ENCODE measurements around the gene HUS1B.
"Not testable (repeated sequence)": the region's sequence is repeated elsewhere in the genome, so short reads cannot be mapped to it uniquely, and the experiment has no call there.

Gene HUS1B

GRCh38 chr6:677919-678318, 21.0 kb upstream of the HUS1B start:
- DNase-seq = no peak

DNA sequence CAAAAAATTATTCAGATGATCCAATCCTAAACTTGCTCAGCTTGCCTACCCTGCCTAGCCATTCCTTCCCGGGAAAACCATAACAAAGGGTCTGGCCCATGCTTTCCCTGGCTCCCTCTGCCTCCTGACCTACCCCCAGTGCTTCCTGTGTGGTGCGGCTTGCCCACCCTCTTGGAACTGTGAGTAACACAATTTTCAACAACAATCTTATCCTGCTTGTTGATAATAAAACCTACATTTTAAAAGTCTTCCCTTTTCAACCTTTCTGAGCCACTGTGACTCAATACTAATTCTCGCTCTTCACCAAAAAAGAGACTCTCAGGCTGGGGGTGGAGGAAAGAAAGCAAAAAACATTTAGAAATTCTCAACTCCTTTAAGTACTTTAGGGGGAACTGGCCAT, 18.1 kb upstream of the HUS1B start:
- no peak for DNase-seq

DNA sequence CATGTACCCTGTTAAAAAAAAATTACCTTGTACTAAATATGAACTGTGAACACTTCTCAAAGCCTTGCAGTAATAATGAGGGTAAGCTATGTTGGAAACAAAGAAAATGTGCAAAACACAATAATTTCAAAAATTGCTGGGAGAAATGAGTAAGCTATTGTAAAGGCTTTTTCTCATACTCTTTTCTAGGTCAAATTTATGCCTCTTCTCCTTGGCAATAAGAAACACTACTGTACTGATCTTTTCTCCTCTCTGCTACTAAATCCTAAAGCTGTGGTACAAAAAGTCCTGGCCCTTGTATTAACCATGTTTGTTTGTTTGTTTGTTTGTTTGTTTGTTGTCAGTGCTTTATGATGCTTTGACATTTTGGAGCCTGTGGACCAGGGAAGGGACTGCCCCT, 17.5 kb upstream of the HUS1B start:
- no peak for DNase-seq

DNA sequence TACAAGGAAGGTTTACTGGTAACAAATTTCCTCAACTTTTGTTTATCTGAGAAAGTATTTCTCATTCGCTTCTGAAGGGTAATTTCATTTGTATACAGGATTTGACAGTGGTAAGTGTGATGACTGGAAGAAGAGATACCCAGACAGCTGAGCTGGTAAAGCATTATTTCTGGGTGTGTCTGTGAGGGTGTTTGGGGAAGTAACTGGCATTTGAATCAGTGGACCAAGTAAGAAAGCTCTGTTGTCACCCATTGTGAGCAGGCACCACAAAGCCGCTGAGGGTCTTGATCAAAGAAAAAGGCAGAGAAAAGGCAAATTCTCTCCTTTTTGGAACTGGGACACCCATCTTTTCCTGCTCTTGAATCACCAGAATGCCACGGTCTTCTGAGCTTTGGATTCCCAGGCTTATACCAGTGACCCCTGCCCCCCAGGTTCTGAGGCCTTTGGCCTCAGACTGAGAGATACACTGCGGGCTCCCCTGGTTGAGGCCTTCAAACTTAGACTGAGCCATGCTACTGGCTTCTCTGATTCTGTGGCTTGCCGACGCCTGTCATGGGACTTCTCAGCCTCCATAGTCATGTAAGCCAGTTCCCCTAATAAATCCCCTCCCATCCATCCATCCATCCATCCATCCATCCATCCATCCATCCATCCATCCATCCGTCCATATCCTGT, 10.5 kb upstream of the HUS1B start:
- no peak for DNase-seq

GRCh38 chr6:665403-666267, 8.7 kb upstream of the HUS1B start:
- no peak for DNase-seq

DNA sequence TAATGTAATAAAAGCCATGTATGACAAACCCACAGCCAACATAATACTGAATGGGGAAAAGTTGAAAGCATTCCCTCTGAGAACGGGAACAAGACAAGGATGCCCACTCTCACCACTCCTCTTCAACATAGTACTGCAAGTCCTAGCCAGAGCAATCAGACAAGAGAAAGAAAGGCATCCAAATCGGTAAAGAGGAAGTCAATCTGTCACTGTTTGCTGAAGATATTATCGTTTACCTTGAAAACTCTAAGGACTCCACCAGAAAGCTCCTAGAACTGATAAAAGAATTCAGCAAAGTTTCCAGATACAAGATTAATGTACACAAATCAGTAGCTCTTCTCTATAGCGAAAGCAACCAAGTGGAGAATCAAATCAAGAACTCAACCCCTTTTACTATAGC, 6.9 kb upstream of the HUS1B start:
- DNase-seq = not testable (repeated sequence)

GRCh38 chr6:659716-660581, 3.0 kb upstream of the HUS1B start:
- no peak for DNase-seq

- no peak for DNase-seq
Observed at GRCh38 chr6:658244-658643, 1.3 kb upstream of the HUS1B start.

DNA sequence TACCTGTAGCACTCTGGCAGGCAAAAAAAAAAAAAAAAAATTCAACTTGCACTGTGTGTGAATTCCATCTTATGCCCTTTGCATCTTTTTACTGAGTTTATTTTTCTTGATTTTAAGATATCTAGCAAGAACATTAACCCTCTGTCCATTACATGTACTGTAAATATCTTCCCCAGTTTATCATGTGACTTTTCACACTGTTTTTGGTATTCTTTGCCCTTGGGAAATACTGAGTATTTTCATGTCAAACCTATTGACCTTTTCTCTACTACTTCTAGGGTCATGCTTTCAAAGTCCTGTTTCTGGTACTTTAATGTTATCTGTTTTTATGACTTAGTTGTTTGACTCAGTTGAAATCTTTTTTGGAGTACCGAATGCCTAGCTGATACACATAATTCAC, 843 bp upstream of the HUS1B start:
- no peak for DNase-seq

GRCh38 chr6:654136-654535, 2.8 kb downstream of the HUS1B start:
- no peak for DNase-seq

GRCh38 chr6:652865-653264, 4.0 kb downstream of the HUS1B start:
- DNase-seq = no peak

GRCh38 chr6:650098-650497, 6.8 kb downstream of the HUS1B start:
- no peak for DNase-seq

DNA sequence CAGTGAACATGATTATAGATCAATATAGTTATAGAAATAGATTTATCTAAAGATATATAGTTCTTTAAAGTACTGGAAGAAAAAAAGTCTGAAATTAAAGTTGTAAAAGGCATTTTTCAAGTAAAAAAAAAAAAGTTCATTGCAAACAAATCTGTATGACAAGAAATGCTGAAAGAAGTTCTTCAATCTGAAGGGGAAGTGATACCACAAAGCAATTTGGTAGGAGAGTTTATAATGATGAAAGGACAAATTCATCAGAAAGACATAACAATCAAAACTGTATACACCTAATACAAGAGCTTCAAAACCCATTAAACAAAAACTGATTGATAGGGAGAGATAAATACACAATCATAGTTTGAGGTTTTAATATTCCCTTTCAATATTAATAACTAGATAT, 14.1 kb downstream of the HUS1B start:
- DNase-seq = no peak

GRCh38 chr6:641225-641985, 15.5 kb downstream of the HUS1B start:
- DNase-seq = no peak

- no peak for DNase-seq
Observed at GRCh38 chr6:636488-636887, 20.4 kb downstream of the HUS1B start.

- DNase-seq = no peak
Observed at GRCh38 chr6:635233-635632, 21.7 kb downstream of the HUS1B start.

DNA sequence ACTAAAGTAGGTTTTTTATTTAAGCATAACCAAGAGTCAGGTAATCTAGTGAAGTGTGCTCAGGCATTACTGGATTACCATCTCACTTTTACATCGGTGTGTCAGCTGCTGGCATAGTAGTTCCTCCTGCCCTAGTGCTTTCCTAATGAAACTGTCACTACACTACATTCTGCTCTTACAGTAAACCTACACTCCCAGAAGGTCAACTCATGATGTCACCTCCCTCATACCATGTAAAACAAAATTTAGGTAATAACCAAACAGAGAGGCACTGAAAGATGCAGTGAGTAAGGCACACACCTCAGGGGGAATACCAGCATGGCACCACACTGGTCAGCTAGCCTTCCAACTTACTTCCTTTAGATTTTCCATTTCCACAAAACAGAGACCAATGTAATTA, 23.3 kb downstream of the HUS1B start:
- DNase-seq = no peak

GRCh38 chr6:628766-629165, 28.1 kb downstream of the HUS1B start:
- DNase-seq = no peak

DNA sequence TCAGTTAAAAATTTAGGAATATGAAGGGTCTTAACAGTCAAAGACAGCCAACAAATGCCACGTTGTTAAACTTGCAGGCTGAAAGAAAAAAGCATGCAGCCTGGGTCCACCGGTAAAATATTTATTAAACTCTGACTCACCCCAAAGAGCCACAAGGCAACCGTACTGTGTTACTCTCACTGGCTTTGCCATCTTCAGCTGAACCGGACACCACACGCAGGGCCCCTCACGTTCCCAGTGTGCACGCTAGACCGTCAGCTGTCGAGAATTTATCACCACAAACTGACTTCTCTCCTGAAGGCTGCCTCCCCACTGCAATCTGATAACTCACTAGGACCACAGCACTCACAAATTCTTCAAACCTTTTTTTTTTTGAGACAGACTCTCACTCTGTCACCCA, 30.7 kb downstream of the HUS1B start:
- no peak for DNase-seq

- no peak for DNase-seq
Observed at GRCh38 chr6:624979-625378, 31.9 kb downstream of the HUS1B start.

- DNase-seq = no peak
Observed at GRCh38 chr6:622462-622861, 34.4 kb downstream of the HUS1B start.

- no peak for DNase-seq
Observed at GRCh38 chr6:621931-622330, 35.0 kb downstream of the HUS1B start.

DNA sequence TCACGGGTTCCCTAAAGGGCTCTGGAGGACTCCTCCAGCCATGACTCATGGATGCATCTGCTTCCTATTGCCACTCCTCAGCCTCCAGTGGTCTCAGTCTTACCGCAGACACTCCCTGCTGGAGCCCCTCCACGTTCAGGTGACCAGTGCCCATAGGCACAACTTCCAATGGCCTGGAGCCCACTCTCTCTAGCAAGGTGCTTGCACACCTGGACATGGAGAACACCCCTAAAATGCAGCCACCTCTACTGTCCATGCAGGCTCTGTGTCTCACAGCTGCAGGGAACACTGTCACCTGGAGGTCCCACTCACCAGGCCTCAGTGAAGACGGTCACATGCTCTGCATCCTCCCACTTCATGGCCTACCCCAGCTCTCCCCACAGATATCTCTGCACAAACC, 36.0 kb downstream of the HUS1B start:
- DNase-seq = no peak

All from DMS 273 treated with DMSO at 0.1 percent for 48 hours (cell line).